GM19239 (cell line): ENCODE data around the gene AGT.

Experiments
- DNase-seq: peaks from one replicate; pipeline ENCODE4 v3.0.0; 2011; ENCODE audit warnings: low spot score; ENCODE audit not compliant: insufficient read length
- FAIRE-seq: peaks from 2 replicates; lab custom pipeline; 2011; peaks lifted over from hg19 to GRCh38; lab: Jason Lieb, UNC

The AGT gene

GRCh38 chr1:230713915-230714764 is at the start of gene AGT:
TSS of gene AGT (minus strand) at chr1:230714122. CDS start at chr1:230710823, 3,299 bp downstream.
- FAIRE-seq = no peak
- DNase-seq = no peak

GRCh38 chr1:230761443-230762167 is 47.7 kb upstream of the AGT start:
- DNase-seq = no peak
- FAIRE-seq = no peak

DNA sequence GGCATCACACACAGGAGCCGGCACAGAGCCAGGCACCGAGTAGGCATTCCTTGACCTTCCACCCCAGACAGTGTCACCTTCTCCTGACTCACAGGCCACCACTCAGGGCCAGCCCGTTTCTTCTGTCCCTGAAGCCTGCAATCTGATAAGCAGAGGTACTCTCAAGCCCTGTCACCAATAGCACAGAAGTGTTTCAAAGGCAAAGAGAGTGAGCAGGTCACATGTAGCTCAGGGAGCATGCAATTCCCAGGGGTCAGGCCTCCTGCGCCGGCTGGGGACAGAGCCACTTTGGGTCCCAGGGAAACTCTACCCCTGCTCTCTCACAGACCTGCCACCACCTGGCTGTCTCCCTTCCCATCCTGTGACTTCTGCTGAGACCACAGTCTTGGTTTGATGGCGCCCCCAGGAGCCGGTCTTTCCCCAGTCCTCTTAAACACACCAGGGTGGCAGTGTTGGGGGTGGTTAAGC is 46.5 kb upstream of the AGT start:
- FAIRE-seq (no peak), DNase-seq (no peak)

GRCh38 chr1:230759369-230760065 is 45.6 kb upstream of the AGT start:
- FAIRE-seq (no peak), DNase-seq (no peak)

- DNase-seq (no peak), FAIRE-seq (no peak)
Measured at GRCh38 chr1:230758709-230759368, 44.9 kb upstream of the AGT start.

- no peak for DNase-seq
- FAIRE-seq = no peak
Measured at GRCh38 chr1:230757856-230758708, 44.2 kb upstream of the AGT start.

DNA sequence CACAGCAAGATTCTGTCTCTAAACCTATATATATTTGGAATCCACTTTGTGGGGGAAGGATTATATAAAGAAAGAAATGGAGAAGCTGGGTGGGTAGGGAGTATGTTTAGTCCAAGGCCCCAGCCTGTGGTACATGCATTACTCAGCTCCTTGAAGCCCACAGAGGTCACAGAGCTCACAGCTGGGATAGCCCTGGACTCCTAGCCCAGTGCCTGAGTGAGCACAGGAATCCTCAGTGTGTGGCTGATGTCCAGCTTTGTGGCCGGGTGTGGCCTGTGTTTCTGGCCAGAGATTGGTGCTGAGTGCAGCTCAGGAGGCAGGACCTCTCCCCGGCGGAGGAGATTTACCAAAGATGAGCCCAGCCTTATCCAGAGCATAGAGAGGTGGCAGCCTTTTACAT is 40.9 kb upstream of the AGT start:
- DNase-seq (no peak), FAIRE-seq (no peak)

GRCh38 chr1:230753586-230754251 is 39.8 kb upstream of the AGT start:
- DNase-seq (no peak), FAIRE-seq (no peak)

GRCh38 chr1:230753191-230753585 is 39.3 kb upstream of the AGT start:
- FAIRE-seq = no peak

GRCh38 chr1:230752407-230752806 is 38.5 kb upstream of the AGT start:
- FAIRE-seq (no peak), DNase-seq (no peak)

More at GRCh38 chr1:230753191-230753585, 39.3 kb upstream of the AGT start:
- no peak for DNase-seq

DNA sequence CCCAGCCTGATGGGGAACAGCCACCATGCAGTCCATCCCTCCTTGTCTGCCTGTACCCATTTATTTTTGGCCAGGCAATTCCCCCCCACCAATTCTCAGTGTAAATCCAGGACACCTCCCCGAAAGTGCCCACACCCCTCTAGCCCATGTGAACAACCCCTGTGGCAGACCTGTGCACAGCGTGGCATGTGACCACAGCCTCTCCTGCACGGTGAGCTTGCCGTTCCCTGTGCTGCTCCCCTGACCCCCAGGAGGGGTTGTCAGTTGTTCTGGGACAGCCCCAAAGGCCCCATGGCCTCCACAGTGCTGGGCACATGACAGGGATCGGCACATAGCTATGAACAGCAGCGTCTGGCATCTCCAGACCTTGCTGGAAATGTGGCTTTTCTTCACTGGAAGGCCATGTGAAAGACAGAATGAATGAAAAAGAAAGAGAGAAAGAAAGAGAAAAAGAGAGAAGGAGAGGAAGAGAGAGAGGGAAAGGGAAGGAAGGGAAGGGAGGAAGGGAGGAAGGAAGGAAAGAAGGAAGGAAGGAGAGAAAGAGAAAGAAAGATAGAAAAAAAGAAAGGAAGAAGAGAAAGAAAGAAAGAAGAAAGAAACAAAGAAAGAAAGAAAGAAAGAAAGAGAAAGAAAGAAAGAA is 37.2 kb upstream of the AGT start:
- DNase-seq = no peak
- no peak for FAIRE-seq

GRCh38 chr1:230750576-230750975 is 36.7 kb upstream of the AGT start:
- FAIRE-seq (no peak), DNase-seq (no peak)

GRCh38 chr1:230749635-230750034 is 35.7 kb upstream of the AGT start:
- FAIRE-seq = no peak
- DNase-seq = no peak

GRCh38 chr1:230749150-230749549 is 35.2 kb upstream of the AGT start:
- FAIRE-seq (no peak), DNase-seq (no peak)

DNA sequence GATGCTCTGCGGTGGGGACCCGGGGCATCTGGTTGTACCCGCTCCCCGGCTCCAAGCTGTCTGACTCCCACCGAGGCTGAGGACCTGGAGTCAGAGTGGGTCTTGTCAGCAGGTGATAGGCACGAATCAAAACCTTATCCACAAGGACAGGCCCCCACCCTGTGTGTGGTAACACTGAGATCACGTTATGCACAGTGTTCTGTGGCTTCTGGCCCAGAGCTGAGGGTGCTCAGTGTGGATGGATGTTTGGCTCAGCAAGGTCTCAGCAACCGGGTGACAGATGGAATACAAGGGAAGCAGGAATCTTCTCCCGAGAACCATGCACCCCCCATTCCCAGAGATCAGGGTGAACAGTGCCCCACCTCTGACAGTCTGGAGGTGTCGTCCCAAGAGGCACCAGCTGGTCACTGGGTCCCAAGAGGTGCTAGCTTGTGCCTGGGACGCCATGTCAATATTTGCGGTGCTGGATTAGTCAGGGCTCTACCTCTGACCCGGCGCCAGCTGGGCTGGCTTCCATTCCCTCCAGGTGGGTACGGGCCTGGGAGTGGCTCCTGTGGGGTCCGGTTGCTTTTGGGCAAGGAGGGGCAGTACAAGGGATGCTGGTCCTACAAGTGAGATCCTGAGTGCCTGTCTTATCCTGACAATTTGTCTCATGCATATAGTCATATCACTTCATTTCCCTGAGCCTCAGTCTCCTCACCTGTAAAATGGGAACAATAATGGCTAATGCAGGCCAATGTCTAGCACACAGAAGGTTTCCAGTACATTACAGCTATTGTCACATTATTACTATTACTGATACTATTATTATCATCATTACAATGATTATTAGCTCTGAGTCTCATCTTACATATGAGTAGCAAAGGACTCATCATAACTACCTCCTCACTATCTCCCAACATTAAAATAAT is 34.2 kb upstream of the AGT start:
- DNase-seq (no peak), FAIRE-seq (no peak)

- DNase-seq (no peak), FAIRE-seq (no peak)
Measured at GRCh38 chr1:230747127-230747730, 33.3 kb upstream of the AGT start, which contains the start of gene CAPN9. TSS of gene CAPN9 (plus strand) at chr1:230747388. CDS start at chr1:230747497, 109 bp downstream.

- DNase-seq (no peak), FAIRE-seq (no peak)
Measured at GRCh38 chr1:230746617-230747016, 32.7 kb upstream of the AGT start.
